Pancreas (tissue), 10 donors: ENCODE data around the gene EXTL2. TPM values are rescaled to one million over a fixed set of nuclear protein-coding genes. Genes with fewer than 3 reads are reported as not detected.

Experiments used
- ATAC-seq, 4 donors: fragments of 200-7000 bp; cut with Tn5 transposase; one replicate each; pipeline versions ENCODE4 v1.8.0 to v1.9.1; 2020; ENCODE audit warnings: mild to moderate bottlenecking in 4 of 4, moderate library complexity in 4 of 4
- DNase-seq, 6 donors: peaks; one replicate each; pipeline ENCODE4 v3.0.0-alpha.2; 2020
- FAIRE-seq: peaks from 2 replicates; lab custom pipeline; 2012; peaks lifted over from hg19 to GRCh38; lab: Jason Lieb, UNC
- H3K27ac ChIP-seq, 4 donors: fragments of 200-600 bp; sonication (generic); 1 replicate in 3 of 4; 2 replicates in 1 of 4; pipeline versions ENCODE4 v1.5.0 to v1.8.0; 2020
- H3K27me3 ChIP-seq, 4 donors: fragments of 200-600 bp; one replicate each; pipeline ENCODE4 v1.8.0; 2021
- H3K36me3 ChIP-seq, 3 donors: fragments of 200-600 bp; sonication (generic) in 1 of 3; one replicate each; pipeline versions ENCODE4 v1.5.0 to v1.8.0; 2020 to 2021
- H3K4me1 ChIP-seq, 3 donors: fragments of 200-600 bp; one replicate each; pipeline ENCODE4 v1.8.0; 2021
- H3K4me3 ChIP-seq, 4 donors: fragments of 200-600 bp; sonication (generic) in 2 of 4; one replicate each; pipeline versions ENCODE4 v1.5.0 to v1.8.0; 2020 to 2021
- H3K9me3 ChIP-seq, 4 donors: fragments of 200-600 bp; one replicate each; pipeline ENCODE4 v1.8.0; 2021
- WGBS, 2 donors: extraction: QIAGEN DNeasy Blood & Tissue Kit; methylation state at CpG; one replicate each; pipeline ENCODE4 v1.1.7; 2013; 5-methylcytosine and 5-hydroxymethylcytosine counted together
- intact Hi-C, 3 donors: fragments of 100-400 bp; cut with DNase I; formaldehyde crosslinking; loops; one replicate each; pipeline versions ENCODE4 v1.11.1 to v1.14.2; 2022
- polyA plus RNA-seq, 2 donors: library from polyadenylated mRNA; stranded (reverse); fragments of 200-250 nt; gene quantifications; one replicate each; pipeline ENCODE4 v1.2.3, GENCODE V29; 2013
- total RNA-seq, 6 donors: library from RNA; stranded (reverse); fragmentation: NEBNext Ultra II Directional in 4 of 6; extraction: Animal tissue kit (Norgen Biotek cat#: 25700) in 4 of 6; gene quantifications; one replicate each; pipeline versions ENCODE4 v1.2.1 to v1.2.4, GENCODE V29; 2021 to 2023
- TF ChIP-seq, protein P1 (sequence below), 4 donors: fragments of 200-600 bp; sonication (generic) in 3 of 4; IDR thresholded peaks; one replicate each; pipeline versions ENCODE4 v1.5.0 to v1.8.0; 2021; ENCODE audit warnings: antibody characterized with exemption in 4 of 4
- donor health status: healthy with polysubstance abuse.
- donor health status: DM: no; HTN: no; CAD: no; lungs with moderate emphysema.
- donor health status: DM: no; HTN: no; CAD: no.
- donor health status: control.
- donor health status: control.
- donor health status: Bipolar disorder and iron deficiency.
- donor health status: DM: yes; HTN: yes; CAD: no.
- donor health status: DM: no; HTN: no; CAD: no.
- donor health status: DM: no; HTN: no; CAD: no.
- donor health status: DM: yes; HTN: yes; CAD: no.

EXTL2 gene, protein sequence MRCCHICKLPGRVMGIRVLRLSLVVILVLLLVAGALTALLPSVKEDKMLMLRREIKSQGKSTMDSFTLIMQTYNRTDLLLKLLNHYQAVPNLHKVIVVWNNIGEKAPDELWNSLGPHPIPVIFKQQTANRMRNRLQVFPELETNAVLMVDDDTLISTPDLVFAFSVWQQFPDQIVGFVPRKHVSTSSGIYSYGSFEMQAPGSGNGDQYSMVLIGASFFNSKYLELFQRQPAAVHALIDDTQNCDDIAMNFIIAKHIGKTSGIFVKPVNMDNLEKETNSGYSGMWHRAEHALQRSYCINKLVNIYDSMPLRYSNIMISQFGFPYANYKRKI
- total RNA-seq, result 1 to 10 TPM; 3.6 to 6.9 (median 5.8) TPM
- polyA plus RNA-seq, result 1 to 10 TPM; 6.5 to 8.8 TPM

DNA sequence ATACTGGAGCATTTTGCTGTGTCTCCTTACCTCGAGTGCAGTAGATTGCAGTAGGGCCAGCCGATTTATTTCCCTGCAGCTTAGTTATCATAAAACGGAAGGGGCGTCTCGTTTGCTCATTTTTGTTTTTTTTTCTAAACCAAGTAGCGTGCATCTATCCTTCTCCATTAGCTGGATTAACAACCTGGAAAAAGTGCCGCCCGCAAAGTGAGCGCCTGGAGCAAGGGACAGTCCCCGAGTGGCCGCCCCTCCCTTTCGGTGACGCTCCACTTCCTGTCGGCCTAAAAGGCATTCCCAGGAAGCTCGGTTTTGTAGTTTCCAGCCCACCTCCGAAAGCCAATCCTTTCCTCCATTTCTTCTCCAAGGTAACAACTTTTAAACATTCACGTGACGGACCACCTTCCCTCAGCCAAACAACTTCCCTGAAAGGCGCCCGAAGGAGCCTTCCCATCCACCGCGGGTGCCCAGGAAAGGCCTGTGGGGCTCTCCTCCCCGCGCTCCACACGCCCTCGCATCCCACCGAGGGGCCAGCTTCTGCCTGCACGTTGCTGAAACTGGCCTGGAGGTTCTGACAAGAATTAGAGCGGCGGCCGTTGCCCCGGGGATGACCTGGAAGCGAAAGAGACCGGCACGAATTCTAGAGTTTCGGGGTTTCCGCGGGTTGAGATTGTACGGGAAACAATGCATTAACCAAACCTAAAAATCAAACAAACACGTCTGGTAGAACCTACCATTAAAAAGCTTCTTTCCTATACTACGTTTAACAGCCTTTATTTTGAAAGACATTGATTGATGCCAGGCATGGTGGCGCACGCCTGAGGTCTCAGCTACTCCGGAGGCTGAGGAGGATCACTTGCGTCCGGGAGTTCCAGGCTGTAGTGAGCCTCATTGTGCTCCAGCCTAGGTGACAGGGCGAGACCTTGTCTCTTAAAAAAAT is at the start of gene EXTL2:
Gene EXTL2, minus strand, starts transcription at position 240 of the 937 bp plus-strand sequence. CDS start 6,085 bp downstream, outside the sequence.
- peak; percentile 81 to 86 (median 83) for ATAC-seq
- TF ChIP-seq, protein P1, sequence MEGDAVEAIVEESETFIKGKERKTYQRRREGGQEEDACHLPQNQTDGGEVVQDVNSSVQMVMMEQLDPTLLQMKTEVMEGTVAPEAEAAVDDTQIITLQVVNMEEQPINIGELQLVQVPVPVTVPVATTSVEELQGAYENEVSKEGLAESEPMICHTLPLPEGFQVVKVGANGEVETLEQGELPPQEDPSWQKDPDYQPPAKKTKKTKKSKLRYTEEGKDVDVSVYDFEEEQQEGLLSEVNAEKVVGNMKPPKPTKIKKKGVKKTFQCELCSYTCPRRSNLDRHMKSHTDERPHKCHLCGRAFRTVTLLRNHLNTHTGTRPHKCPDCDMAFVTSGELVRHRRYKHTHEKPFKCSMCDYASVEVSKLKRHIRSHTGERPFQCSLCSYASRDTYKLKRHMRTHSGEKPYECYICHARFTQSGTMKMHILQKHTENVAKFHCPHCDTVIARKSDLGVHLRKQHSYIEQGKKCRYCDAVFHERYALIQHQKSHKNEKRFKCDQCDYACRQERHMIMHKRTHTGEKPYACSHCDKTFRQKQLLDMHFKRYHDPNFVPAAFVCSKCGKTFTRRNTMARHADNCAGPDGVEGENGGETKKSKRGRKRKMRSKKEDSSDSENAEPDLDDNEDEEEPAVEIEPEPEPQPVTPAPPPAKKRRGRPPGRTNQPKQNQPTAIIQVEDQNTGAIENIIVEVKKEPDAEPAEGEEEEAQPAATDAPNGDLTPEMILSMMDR (IDR thresholded peaks at IDR 0.05), result no peak
- Histone ChIP-seq H3K36me3 (peaks cover 0 to 5% (median 0%) of the 10 kb centered on the region in 3 donors), H3K9me3 (no peaks in the 10 kb centered on the region), H3K27me3 (no peaks in the 10 kb centered on the region), H3K4me1 (peaks cover 6 to 11% (median 10%) of the 10 kb centered on the region in 3 donors), H3K4me3 (peak within 1 kb of the TSS; percentile 56 to 71 (median 64)), H3K27ac (peak within 1 kb of the TSS; percentile 84 to 96 (median 91))
- WGBS, 2 donors, result 0% methylated on average over 47 of the region's 47 CpGs
- FAIRE-seq, result no peak
- intact Hi-C loops, result no loop called here
- peak; percentile 85 to 92 (median 88) for DNase-seq

DNA sequence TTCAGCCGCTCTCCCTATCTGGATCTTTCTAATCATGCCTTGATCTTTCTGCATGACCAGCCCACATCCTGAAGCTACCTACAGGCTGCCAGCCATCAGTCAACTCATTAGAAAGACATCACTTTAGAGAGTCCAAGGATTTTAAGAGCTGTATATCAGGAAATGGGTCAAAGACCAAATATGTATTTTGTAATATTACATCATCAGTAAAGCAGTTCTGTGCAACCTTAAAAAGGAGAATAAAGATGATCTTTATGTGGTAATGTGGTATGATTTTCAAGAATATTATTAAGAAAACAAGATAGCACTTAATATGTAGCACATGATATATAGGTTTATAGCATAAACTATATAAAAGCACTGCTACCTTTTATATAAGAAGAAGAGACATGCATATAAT is 48.9 kb upstream of the EXTL2 start:
- FAIRE-seq (no peak), ATAC-seq (no peak), DNase-seq (no peak)
- H3K27me3 ChIP-seq, result no peaks in the 10 kb centered on the region
- H3K4me1 ChIP-seq, result peaks cover 0 to 3% (median 0%) of the 10 kb centered on the region in 3 donors
- no peaks in the 10 kb centered on the region for H3K9me3 ChIP-seq
- H3K4me3 ChIP-seq, result no peak overlapping the region
- intact Hi-C loops, result no loop called here
- H3K27ac ChIP-seq, result no peak overlapping the region
- WGBS, 2 donors, result 91 to 95% methylated on average over 1 of the region's 1 CpG
- TF ChIP-seq, protein P1 (IDR thresholded peaks at IDR 0.05), result no peak
- H3K36me3 ChIP-seq, result no peaks in the 10 kb centered on the region

DNA sequence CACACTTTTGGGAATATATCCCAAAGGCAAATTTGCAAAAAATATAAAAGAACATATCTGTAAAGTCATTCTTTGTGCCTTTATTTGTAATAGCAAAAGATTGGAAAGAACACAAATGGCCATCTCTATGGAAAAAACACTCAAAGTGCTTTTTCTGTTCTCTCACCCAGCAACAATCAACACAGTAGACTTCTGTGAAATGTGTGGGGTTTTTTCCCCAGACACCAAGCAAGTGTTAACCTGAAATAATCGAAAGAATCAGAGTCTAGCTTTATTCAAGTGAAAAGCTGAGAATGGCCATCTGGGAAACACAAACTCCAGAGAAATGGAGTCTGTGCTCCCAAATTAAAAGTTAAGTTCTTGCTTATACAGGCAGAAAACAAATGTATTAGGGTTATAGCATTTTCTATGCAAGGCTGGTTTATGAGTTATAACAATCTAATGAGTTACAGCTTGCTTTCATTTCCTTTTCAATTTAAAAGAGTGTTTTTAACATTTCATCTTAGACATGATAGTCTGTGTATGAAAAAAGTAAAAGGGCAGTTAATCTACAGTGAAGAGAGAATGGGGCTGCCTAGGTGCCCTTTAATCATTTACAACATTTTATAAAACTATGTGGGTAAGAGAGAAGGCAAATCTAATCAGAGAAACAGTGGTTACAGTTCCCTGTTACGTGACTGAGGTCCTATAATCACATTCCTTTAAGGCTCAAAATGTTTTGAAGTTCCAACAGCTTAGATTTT is 47.8 kb upstream of the EXTL2 start:
- Histone ChIP-seq H3K27me3 (no peaks in the 10 kb centered on the region), H3K9me3 (no peaks in the 10 kb centered on the region), H3K27ac (no peak overlapping the region), H3K4me1 (peaks cover 0 to 3% (median 0%) of the 10 kb centered on the region in 3 donors), H3K36me3 (no peaks in the 10 kb centered on the region), H3K4me3 (no peak overlapping the region)
- intact Hi-C loops, result no loop called here
- ATAC-seq (no peak), DNase-seq (no peak), FAIRE-seq (no peak)
- TF ChIP-seq, protein P1 (IDR thresholded peaks at IDR 0.05), result no peak
- 72 to 82% methylated on average over 2 of the region's 2 CpGs for WGBS, 2 donors

DNA sequence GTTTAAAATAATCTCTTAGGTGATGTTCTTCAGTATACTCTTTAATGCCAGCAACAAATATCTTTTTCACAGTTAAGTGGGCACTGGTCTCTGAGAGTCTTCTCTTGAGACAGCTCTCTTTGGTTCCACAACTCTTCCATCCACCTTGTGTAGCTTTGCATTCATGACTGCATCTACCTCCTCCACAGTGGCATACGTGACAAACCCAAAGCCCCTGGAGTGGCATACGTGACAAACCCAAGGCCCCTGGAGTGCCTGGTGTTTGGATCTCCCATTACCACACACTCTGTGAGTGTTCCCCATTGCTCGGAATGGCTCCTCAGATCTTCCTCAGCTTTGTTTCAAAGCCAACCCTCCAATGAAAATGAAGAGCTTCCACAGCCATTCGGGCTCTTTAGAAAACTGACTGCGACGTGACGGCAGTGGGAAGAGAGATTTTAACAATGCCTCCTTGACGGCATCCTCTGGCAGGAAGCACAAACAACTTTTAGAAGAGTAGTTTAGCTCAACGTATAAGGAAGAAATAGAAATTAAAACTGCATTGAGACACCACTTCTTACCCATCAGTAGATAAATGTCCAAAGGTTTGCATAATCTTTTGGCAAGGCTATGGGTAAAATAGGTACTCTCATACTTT is 47.1 kb upstream of the EXTL2 start:
- Histone ChIP-seq H3K27me3 (no peaks in the 10 kb centered on the region), H3K36me3 (no peaks in the 10 kb centered on the region), H3K27ac (no peak overlapping the region), H3K4me1 (peaks cover 0 to 3% (median 0%) of the 10 kb centered on the region in 3 donors), H3K4me3 (no peak overlapping the region), H3K9me3 (no peaks in the 10 kb centered on the region)
- DNase-seq, result no peak
- 95 to 97% methylated on average over 9 of the region's 9 CpGs for WGBS, 2 donors
- FAIRE-seq, result no peak
- TF ChIP-seq, protein P1 (IDR thresholded peaks at IDR 0.05), result no peak
- ATAC-seq, result no peak
- intact Hi-C loops, result no loop called here
